Esophagus squamous epithelium (tissue), 4 donors: ENCODE data around the gene CARMIL1.

Source experiments
- POLR2A ChIP-seq, 4 donors: fragments of 450-650 bp; IDR thresholded peaks; one replicate each; pipeline ENCODE4 v1.6.1; 2017; ENCODE audit warnings: antibody characterized with exemption in 4 of 4, mild to moderate bottlenecking in 4 of 4, moderate library complexity in 3 of 4
- TF ChIP-seq, protein P1 (sequence below), 6 experiments: fragments of 450-650 bp in 4 of 6; fragments of 200-600 bp in 2 of 6; sonication (generic) in 2 of 6; IDR thresholded peaks; one replicate each; pipeline ENCODE4 v1.5.1; 2016 to 2019; ENCODE audit warnings: antibody characterized with exemption in 6 of 6, mild to moderate bottlenecking in 4 of 6, moderate library complexity in 4 of 6

DNA sequence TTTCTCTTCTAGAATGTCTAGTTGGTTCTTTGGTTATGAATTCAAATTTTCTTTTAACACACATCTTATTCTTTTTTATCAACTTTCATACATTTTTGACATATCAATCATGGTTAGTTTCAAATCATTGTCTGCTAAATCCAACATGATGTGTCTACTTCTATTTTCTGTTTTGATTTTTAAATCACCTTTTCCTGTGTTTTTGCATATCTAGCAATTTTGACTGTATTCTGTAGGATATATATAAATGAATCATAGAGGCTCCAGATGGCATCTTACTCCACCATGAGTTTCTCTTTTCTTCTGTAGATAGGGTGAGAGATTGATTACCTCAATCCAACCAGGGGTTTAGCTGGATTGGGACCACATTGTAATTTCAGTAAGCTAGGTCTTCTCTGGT, 34.3 kb upstream of the CARMIL1 start:
- TF ChIP-seq, protein P1, sequence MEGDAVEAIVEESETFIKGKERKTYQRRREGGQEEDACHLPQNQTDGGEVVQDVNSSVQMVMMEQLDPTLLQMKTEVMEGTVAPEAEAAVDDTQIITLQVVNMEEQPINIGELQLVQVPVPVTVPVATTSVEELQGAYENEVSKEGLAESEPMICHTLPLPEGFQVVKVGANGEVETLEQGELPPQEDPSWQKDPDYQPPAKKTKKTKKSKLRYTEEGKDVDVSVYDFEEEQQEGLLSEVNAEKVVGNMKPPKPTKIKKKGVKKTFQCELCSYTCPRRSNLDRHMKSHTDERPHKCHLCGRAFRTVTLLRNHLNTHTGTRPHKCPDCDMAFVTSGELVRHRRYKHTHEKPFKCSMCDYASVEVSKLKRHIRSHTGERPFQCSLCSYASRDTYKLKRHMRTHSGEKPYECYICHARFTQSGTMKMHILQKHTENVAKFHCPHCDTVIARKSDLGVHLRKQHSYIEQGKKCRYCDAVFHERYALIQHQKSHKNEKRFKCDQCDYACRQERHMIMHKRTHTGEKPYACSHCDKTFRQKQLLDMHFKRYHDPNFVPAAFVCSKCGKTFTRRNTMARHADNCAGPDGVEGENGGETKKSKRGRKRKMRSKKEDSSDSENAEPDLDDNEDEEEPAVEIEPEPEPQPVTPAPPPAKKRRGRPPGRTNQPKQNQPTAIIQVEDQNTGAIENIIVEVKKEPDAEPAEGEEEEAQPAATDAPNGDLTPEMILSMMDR (IDR thresholded peaks at IDR 0.05): no peak
- TF ChIP-seq POLR2A (IDR thresholded peaks at IDR 0.05): no peak
